A673 (cell line): ENCODE results near the gene EFR3B. TPM values are rescaled to one million over a fixed set of nuclear protein-coding genes. Genes with fewer than 3 reads are reported as not detected.

Experiments
- BruUV-seq: library from RNA; stranded (reverse); fragments of 400-500 nt; replicated peaks from 2 replicates; lab custom pipeline; 2021; lab: Mats Ljungman, UMichigan
- CTCF ChIA-PET: fragments of 300-600 bp; sonication (Branson Sonifier 250); formaldehyde crosslinking; loops from one replicate; lab custom pipeline; 2022; ENCODE audit warnings: antibody characterized with exemption; lab: Charles Lee
- POLR2A ChIA-PET: fragments of 300-600 bp; sonication (Branson Sonifier 250); formaldehyde crosslinking; loops from one replicate; lab custom pipeline; 2022; ENCODE audit warnings: antibody characterized with exemption; ENCODE audit not compliant: low non-redundant PET; lab: Charles Lee
- DNase-seq: peaks from one replicate; pipeline ENCODE4 v3.0.0-alpha.2; 2015; ENCODE audit warnings: low spot score
- H3K27ac ChIP-seq: fragments of 200-600 bp; sonication (generic); 2 replicates; pipeline ENCODE4 v1.5.1; 2016; ENCODE audit warnings: mixed run types, low read depth, mild to moderate bottlenecking, mixed read lengths, antibody characterized with exemption, low read length; ENCODE audit not compliant: poor library complexity, severe bottlenecking
- H3K27me3 ChIP-seq: fragments of 200-600 bp; sonication (generic); replicated peaks from 2 replicates; pipeline ENCODE4 v1.6.1; 2017; ENCODE audit warnings: mixed run types, low read depth, mild to moderate bottlenecking, mixed read lengths, antibody characterized with exemption, low read length; ENCODE audit not compliant: insufficient read depth, poor library complexity
- H3K36me3 ChIP-seq: fragments of 200-600 bp; sonication (generic); 2 replicates; pipeline ENCODE4 v1.6.1; 2016; ENCODE audit warnings: mixed run types, mild to moderate bottlenecking, mixed read lengths, antibody characterized with exemption, low read length; ENCODE audit not compliant: insufficient read depth, poor library complexity, severe bottlenecking
- H3K4me1 ChIP-seq: fragments of 200-600 bp; sonication (generic); 2 replicates; pipeline ENCODE4 v1.6.1; 2017; ENCODE audit warnings: mixed run types, mild to moderate bottlenecking, mixed read lengths, antibody characterized with exemption, low read length; ENCODE audit not compliant: insufficient read depth, poor library complexity, severe bottlenecking
- H3K4me3 ChIP-seq: fragments of 200-600 bp; sonication (generic); 2 replicates; pipeline ENCODE4 v1.5.1; 2016; ENCODE audit warnings: low read depth, mixed run types, mild to moderate bottlenecking, mixed read lengths, low read length; ENCODE audit not compliant: poor library complexity, severe bottlenecking
- H3K9me3 ChIP-seq: fragments of 200-600 bp; sonication (generic); 2 replicates; pipeline ENCODE4 v1.6.1; 2016; ENCODE audit warnings: mixed run types, low read depth, mild to moderate bottlenecking, mixed read lengths, antibody characterized with exemption, low read length; ENCODE audit not compliant: poor library complexity, severe bottlenecking
- CTCF ChIP-seq: fragments of 300-800, 200-600 bp; sonication (generic); conservative IDR thresholded peaks from 2 replicates; pipeline ENCODE4 v1.5.1; 2017; ENCODE audit warnings: low read depth, mild to moderate bottlenecking, antibody characterized with exemption, low read length, moderate library complexity, mixed read lengths
- EZH2 ChIP-seq: fragments of 200-600 bp; sonication (generic); IDR thresholded peaks from 2 replicates; pipeline ENCODE4 v1.6.1; 2017; ENCODE audit warnings: borderline replicate concordance, low read depth, mild to moderate bottlenecking, mixed read lengths, antibody characterized with exemption, low read length; ENCODE audit not compliant: poor library complexity, severe bottlenecking
- intact Hi-C: fragments of 100-400 bp; cut with micrococcal nuclease; formaldehyde crosslinking; loops from one replicate; pipeline ENCODE4 v1.10.0; 2022; ENCODE audit not compliant: unreplicated experiment
- total RNA-seq: library from RNA; stranded (reverse); gene quantifications from 2 replicates; pipeline ENCODE4 v1.2.3, GENCODE V29; 2021

The EFR3B gene
- total RNA-seq, 1 experiment from 2014 or later = 1.0 TPM

GRCh38 chr2:25174192-25174861, 132.5 kb downstream of the EFR3B start:
- Histone ChIP-seq H3K36me3 (no peaks in the 10 kb centered on the region), H3K4me1 (no peaks in the 10 kb centered on the region), H3K27ac (no peak overlapping the region), H3K9me3 (no peaks in the 10 kb centered on the region), H3K4me3 (no peak overlapping the region), H3K27me3 (peaks cover 18% of the 10 kb centered on the region)
- intact Hi-C loops = no loop called here
- ChIA-PET POLR2A (no interaction called here), CTCF (no interaction called here)
- no peak for DNase-seq
- no TSS peak for BruUV-seq
- TF ChIP-seq EZH2 (no peak), CTCF (no peak)

- Histone ChIP-seq H3K36me3 (no peaks in the 10 kb centered on the region), H3K27ac (no peak overlapping the region), H3K9me3 (no peaks in the 10 kb centered on the region), H3K27me3 (peaks cover 9% of the 10 kb centered on the region), H3K4me1 (no peaks in the 10 kb centered on the region), H3K4me3 (no peak overlapping the region)
- ChIA-PET CTCF (no interaction called here), POLR2A (no interaction called here)
- TF ChIP-seq CTCF (no peak), EZH2 (no peak)
- no TSS peak for BruUV-seq
- DNase-seq = no peak
- intact Hi-C loops = no loop called here
These were observed 134.3 kb downstream of the EFR3B start for GRCh38 chr2:25176138-25176537.

GRCh38 chr2:25176541-25177181, 134.8 kb downstream of the EFR3B start:
- Histone ChIP-seq H3K36me3 (no peaks in the 10 kb centered on the region), H3K4me3 (no peak overlapping the region), H3K27me3 (peaks cover 6% of the 10 kb centered on the region), H3K4me1 (no peaks in the 10 kb centered on the region), H3K9me3 (no peaks in the 10 kb centered on the region), H3K27ac (no peak overlapping the region)
- no TSS peak for BruUV-seq
- POLR2A ChIA-PET = no interaction called here
- intact Hi-C loops = no loop called here
- TF ChIP-seq CTCF = no peak
- CTCF ChIA-PET = no interaction called here
- no peak for DNase-seq
